Peyer's patch (tissue), 4 donors: ENCODE measurements around the gene TADA2A. TPM values are rescaled to one million over a fixed set of nuclear protein-coding genes. Genes with fewer than 3 reads are reported as not detected.

ENCODE experiments used
- DNase-seq, 3 donors: peaks; one replicate each; pipeline ENCODE4 v3.0.0-alpha.2; 2017 to 2019
- H3K27ac ChIP-seq, 4 donors: fragments of 200-600 bp; sonication (generic); one replicate each; pipeline ENCODE4 v1.5.1; 2016 to 2019
- H3K27me3 ChIP-seq, 2 donors: fragments of 200-600 bp; sonication (generic); one replicate each; pipeline ENCODE4 v1.5.1; 2019
- H3K36me3 ChIP-seq, 3 donors: fragments of 200-600 bp; sonication (generic); one replicate each; pipeline ENCODE4 v1.5.1; 2016 to 2019
- H3K4me1 ChIP-seq, 4 donors: fragments of 200-600 bp; sonication (generic); one replicate each; pipeline ENCODE4 v1.5.1; 2016 to 2019
- H3K4me3 ChIP-seq, 4 donors: fragments of 200-600 bp; sonication (generic); 1 replicate in 3 of 4; 2 replicates in 1 of 4; pipeline ENCODE4 v1.5.1; 2016 to 2019; ENCODE audit warnings: mild to moderate bottlenecking in 1 of 4
- H3K9me3 ChIP-seq, 4 donors: fragments of 200-600 bp; sonication (generic); one replicate each; pipeline ENCODE4 v1.5.1; 2016 to 2019; ENCODE audit warnings: mild to moderate bottlenecking in 1 of 4
- POLR2A ChIP-seq, 2 donors: fragments of 450-650 bp; IDR thresholded peaks; one replicate each; pipeline ENCODE4 v1.5.1; 2017; ENCODE audit warnings: antibody characterized with exemption in 2 of 2, mild to moderate bottlenecking in 2 of 2, moderate library complexity in 2 of 2
- total RNA-seq, 4 donors: library from RNA; depleted of rRNA; stranded (reverse); fragments of >200 nt; gene quantifications; one replicate each; pipeline ENCODE4 v1.1.0, GENCODE V29; 2016
- TF ChIP-seq, protein P1 (sequence below), 6 experiments: fragments of 450-650 bp in 4 of 6; fragments of 200-600 bp in 2 of 6; sonication (generic) in 1 of 6; IDR thresholded peaks; one replicate each; pipeline ENCODE4 v1.5.1; 2017 to 2019; ENCODE audit warnings: antibody characterized with exemption in 6 of 6, mild to moderate bottlenecking in 3 of 6, moderate library complexity in 1 of 6

The TADA2A gene, protein sequence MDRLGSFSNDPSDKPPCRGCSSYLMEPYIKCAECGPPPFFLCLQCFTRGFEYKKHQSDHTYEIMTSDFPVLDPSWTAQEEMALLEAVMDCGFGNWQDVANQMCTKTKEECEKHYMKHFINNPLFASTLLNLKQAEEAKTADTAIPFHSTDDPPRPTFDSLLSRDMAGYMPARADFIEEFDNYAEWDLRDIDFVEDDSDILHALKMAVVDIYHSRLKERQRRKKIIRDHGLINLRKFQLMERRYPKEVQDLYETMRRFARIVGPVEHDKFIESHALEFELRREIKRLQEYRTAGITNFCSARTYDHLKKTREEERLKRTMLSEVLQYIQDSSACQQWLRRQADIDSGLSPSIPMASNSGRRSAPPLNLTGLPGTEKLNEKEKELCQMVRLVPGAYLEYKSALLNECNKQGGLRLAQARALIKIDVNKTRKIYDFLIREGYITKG
- total RNA-seq, result 10 to 100 TPM; 25.7 to 80.9 (median 43.2) TPM

DNA sequence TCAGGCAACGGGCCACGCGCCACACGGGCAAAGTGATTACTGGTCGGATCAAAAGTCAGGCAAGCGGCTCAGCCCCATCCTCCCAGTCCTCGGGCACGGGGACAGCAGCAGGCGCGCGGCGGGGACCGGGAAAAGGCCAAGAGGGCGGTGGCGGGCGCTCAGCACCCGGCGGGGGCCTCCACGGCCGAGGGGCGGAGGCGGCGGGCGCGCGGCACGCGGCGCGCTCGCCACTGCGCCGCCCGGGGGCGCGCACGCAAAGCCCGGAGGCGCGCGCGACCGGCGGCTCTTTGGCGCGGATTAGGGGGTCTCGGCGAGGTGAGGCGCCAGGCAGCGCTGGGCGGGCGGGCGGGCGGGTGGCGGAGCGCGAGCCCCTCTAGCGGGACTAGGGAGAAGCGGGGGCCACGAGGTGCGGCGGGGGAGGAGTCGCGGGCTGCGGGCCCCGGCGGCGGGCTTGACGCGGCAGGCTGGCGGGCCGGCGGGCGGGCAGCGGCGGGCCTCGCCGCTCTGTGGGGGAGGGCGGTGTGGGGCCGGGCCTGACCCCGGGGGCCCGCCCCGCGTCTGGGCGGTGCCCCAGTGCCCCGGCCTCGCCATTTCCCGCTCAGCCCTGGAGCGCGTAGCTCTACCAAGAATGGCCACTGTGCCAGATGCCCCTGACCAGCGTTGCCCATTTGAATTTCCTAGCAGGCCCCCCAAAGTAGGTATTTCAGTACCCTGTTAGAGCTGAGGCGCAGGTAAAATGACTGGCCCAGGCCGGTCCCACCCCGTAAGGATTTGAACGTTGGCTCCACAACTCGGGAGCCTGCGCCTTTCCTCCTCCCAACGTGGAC lies at the start of gene TADA2A, which contains the start of gene ACACA:
Gene TADA2A (plus strand): TSS at position 252 of the 827 bp plus-strand sequence. CDS start 4,480 bp downstream, outside the sequence.
Gene ACACA (minus strand): TSS at position 202 of the 827 bp plus-strand sequence. CDS start 537 bp downstream, outside the sequence.
- Histone ChIP-seq H3K27ac (peak within 1 kb of the TSS; percentile 88 to 99 (median 95)), H3K27me3 (no peaks in the 10 kb centered on the region), H3K4me1 (peaks cover 0 to 9% (median 4%) of the 10 kb centered on the region in 4 donors), H3K9me3 (no peaks in the 10 kb centered on the region), H3K36me3 (peaks cover 0 to 8% (median 0%) of the 10 kb centered on the region in 3 donors), H3K4me3 (peak within 1 kb of the TSS; percentile 69 to 94 (median 80))
- TF ChIP-seq, protein P1, sequence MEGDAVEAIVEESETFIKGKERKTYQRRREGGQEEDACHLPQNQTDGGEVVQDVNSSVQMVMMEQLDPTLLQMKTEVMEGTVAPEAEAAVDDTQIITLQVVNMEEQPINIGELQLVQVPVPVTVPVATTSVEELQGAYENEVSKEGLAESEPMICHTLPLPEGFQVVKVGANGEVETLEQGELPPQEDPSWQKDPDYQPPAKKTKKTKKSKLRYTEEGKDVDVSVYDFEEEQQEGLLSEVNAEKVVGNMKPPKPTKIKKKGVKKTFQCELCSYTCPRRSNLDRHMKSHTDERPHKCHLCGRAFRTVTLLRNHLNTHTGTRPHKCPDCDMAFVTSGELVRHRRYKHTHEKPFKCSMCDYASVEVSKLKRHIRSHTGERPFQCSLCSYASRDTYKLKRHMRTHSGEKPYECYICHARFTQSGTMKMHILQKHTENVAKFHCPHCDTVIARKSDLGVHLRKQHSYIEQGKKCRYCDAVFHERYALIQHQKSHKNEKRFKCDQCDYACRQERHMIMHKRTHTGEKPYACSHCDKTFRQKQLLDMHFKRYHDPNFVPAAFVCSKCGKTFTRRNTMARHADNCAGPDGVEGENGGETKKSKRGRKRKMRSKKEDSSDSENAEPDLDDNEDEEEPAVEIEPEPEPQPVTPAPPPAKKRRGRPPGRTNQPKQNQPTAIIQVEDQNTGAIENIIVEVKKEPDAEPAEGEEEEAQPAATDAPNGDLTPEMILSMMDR (IDR thresholded peaks at IDR 0.05), result peak in 3 of 6 experiments; percentile 41 to 46 (median 45)
- peak; percentile 50 to 74 for TF ChIP-seq POLR2A (IDR thresholded peaks at IDR 0.05)
- peak; percentile 74 to 90 (median 88) for DNase-seq

DNA sequence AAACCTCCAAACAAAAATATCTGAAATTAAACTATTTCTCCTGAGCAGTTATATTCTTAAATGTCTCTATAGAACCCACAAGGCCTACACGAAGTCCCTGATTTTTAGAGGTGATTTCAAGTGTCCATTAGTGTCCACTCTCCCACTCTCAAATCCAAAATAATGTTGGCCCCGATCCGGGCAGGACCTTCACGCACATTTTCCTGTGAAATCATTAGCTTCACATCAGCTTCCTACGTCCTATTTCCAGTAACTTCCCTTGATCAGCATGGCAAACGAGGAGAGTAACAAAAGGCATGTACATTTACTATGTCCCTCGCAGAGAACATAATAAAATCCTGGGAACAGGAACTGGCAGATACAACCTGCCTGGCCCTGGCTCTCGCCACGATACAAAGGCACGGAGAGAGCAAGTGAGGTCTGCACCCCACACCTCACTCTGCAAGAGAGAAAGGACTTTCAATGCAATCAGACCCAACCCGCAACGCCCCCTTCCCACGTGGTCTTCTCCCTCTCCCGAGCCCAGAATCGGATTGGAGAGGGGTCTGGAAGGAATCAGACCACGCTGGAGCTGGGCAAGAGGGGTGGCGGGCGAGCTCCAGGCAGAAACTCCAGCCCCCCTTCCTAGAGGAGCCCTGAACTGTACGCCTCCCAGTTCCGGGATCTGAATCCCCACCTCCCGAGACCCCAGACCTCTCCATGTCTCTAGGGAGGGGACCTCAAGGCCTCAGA lies 48.4 kb upstream of the TADA2A start:
- TF ChIP-seq, protein P1 (IDR thresholded peaks at IDR 0.05), result no peak
- peak in 1 of 2 donors; percentile 9 for TF ChIP-seq POLR2A (IDR thresholded peaks at IDR 0.05)
- no peaks in the 10 kb centered on the region for H3K9me3 ChIP-seq
- H3K4me1 ChIP-seq, result peaks cover 0 to 24% (median 0%) of the 10 kb centered on the region in 4 donors

DNA sequence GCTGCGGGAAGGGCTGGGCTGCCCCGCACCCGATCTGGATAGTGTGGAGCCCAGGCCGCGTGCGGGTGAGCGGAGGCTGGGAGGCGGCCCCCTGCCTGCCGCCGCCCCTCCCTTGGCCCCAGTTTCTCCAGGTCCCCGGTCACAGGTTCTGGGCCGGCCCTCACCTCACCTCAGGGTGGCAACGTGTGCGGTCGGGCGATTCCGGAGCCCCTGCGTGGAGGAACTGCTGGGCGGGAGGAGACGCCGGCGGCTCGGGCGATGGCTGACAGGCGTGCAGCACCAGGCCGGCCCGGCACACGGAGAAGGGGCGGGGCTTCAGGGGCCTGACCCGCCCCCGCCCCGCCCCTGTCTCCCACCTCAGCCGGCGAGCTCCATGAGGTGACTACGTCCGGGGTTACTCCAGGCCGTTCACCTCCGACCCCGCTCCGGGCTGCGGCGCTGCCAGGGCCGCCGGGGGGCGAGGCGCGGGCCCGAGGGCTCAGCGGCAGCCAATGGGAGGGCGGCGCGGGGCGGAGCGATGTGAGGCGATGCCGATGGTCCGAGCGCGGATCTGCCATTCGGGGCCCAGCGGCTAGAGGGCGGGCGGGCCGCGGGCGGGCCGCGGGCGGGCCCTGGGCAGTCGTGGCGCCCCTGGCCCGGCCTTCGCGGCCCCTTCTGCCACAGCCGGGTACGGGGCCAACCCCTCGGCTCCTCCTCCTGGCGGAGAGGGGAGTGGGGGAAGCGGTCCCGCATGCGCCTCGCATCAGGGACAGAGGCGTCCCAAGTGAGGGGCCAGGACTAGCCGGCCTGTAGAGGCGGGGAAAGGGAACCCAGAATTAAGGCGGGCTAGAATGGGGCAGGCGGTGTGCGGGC lies 47.6 kb upstream of the TADA2A start:
- Histone ChIP-seq H3K27me3 (no peaks in the 10 kb centered on the region), H3K36me3 (no peaks in the 10 kb centered on the region), H3K4me1 (peaks cover 0 to 24% (median 0%) of the 10 kb centered on the region in 4 donors), H3K27ac (peak overlapping the region; percentile 62 to 84 (median 79)), H3K4me3 (peak overlapping the region; percentile 56 to 95 (median 78)), H3K9me3 (no peaks in the 10 kb centered on the region)
- peak; percentile 92 to 97 (median 96) for DNase-seq
- TF ChIP-seq POLR2A (IDR thresholded peaks at IDR 0.05), result peak; percentile 5 to 51
- TF ChIP-seq, protein P1 (IDR thresholded peaks at IDR 0.05), result peak; percentile 10 to 58 (median 50)

More for the DNA sequence above, 48.4 kb upstream of the TADA2A start:
- Histone ChIP-seq H3K36me3 (no peaks in the 10 kb centered on the region), H3K27me3 (no peaks in the 10 kb centered on the region), H3K4me3 (peak overlapping the region; percentile 56 to 95 (median 78)), H3K27ac (peak overlapping the region; percentile 62 to 84 (median 79))
- peak; percentile 56 to 67 (median 64) for DNase-seq

DNA sequence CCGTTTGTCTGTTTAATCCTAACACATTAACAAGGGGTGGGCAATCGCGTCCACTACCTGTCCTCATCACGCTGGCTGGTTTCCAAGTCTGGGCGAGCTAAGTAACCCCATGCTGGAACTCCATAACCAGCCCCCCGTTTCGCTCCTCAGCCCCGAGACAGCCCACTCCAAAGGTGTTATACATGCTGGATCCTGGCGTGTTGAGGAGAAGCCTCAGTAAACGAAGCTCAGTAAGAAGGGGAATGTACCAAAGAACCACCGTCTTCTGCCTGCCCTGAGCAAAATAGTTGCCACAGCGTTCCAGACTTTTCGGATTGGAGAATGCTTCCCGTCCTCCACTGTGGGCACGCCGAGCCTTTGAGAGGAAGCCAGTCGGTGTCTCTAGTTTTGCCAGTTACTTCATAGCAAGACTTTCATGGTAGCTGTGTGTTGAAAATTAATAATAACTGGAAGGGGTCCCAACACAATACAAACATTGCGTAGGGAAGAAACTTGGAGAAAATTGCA lies 47.0 kb upstream of the TADA2A start:
- no peak for DNase-seq
- Histone ChIP-seq H3K9me3 (no peaks in the 10 kb centered on the region), H3K27ac (peak overlapping the region; percentile 62 to 84 (median 79)), H3K4me1 (peaks cover 0 to 24% (median 0%) of the 10 kb centered on the region in 4 donors), H3K4me3 (peak overlapping the region; percentile 56 to 95 (median 78)), H3K27me3 (no peaks in the 10 kb centered on the region), H3K36me3 (no peaks in the 10 kb centered on the region)
- no peak for TF ChIP-seq POLR2A (IDR thresholded peaks at IDR 0.05)
- TF ChIP-seq, protein P1 (IDR thresholded peaks at IDR 0.05), result no peak
